Coronary artery (tissue), 2 donors: ENCODE data around the gene GNAI3.

Experiments used
- DNase-seq: peaks from one replicate; pipeline ENCODE4 v3.0.0-alpha.2; 2017; ENCODE audit warnings: low spot score
- H3K27ac ChIP-seq, 2 donors: fragments of 200-600 bp; sonication (generic); one replicate each; pipeline ENCODE4 v1.5.1; 2016 to 2019
- H3K4me3 ChIP-seq: fragments of 200-600 bp; sonication (generic); 2 replicates; pipeline ENCODE4 v1.5.1; 2016; ENCODE audit warnings: mild to moderate bottlenecking, moderate library complexity
- CTCF ChIP-seq: fragments of 200-600 bp; sonication (generic); IDR thresholded peaks from one replicate; pipeline ENCODE4 v1.5.1; 2019; ENCODE audit warnings: antibody characterized with exemption

GNAI3 gene

GRCh38 chr1:109565241-109565640, 16.8 kb downstream of the GNAI3 start:
- Histone ChIP-seq H3K4me3 (no peak overlapping the region), H3K27ac (no peak overlapping the region)
- no peak for TF ChIP-seq CTCF
- no peak for DNase-seq

- Histone ChIP-seq H3K4me3 (no peak overlapping the region), H3K27ac (no peak overlapping the region)
- DNase-seq, result no peak
- TF ChIP-seq CTCF, result no peak
Measured at GRCh38 chr1:109566982-109567381, 18.6 kb downstream of the GNAI3 start.

GRCh38 chr1:109567877-109568672, 19.7 kb downstream of the GNAI3 start:
- DNase-seq, result no peak
- TF ChIP-seq CTCF, result no peak
- no peak overlapping the region for H3K27ac ChIP-seq
- no peak overlapping the region for H3K4me3 ChIP-seq

GRCh38 chr1:109569323-109569722, 20.9 kb downstream of the GNAI3 start:
- Histone ChIP-seq H3K4me3 (no peak overlapping the region), H3K27ac (no peak overlapping the region)
- no peak for DNase-seq
- no peak for TF ChIP-seq CTCF

GRCh38 chr1:109570414-109570813, 22.0 kb downstream of the GNAI3 start:
- Histone ChIP-seq H3K4me3 (no peak overlapping the region), H3K27ac (no peak overlapping the region)
- DNase-seq, result no peak
- TF ChIP-seq CTCF, result no peak

- H3K4me3 ChIP-seq, result no peak overlapping the region
- DNase-seq, result no peak
- TF ChIP-seq CTCF, result no peak
- no peak overlapping the region for H3K27ac ChIP-seq
Measured at GRCh38 chr1:109573785-109574184, 25.4 kb downstream of the GNAI3 start.

GRCh38 chr1:109578947-109579443, 30.6 kb downstream of the GNAI3 start:
- no peak overlapping the region for H3K4me3 ChIP-seq
- peak overlapping the region; percentile 36 to 59 for H3K27ac ChIP-seq
- no peak for DNase-seq
- TF ChIP-seq CTCF, result no peak
